A673 (cell line): ENCODE data around the gene TNS3. TPM values are rescaled to one million over a fixed set of nuclear protein-coding genes. Genes with fewer than 3 reads are reported as not detected.

ENCODE experiments used
- BruUV-seq: library from RNA; stranded (reverse); fragments of 400-500 nt; replicated peaks from 2 replicates; lab custom pipeline; 2021; lab: Mats Ljungman, UMichigan
- CTCF ChIA-PET: fragments of 300-600 bp; sonication (Branson Sonifier 250); formaldehyde crosslinking; loops from one replicate; lab custom pipeline; 2022; ENCODE audit warnings: antibody characterized with exemption; lab: Charles Lee
- POLR2A ChIA-PET: fragments of 300-600 bp; sonication (Branson Sonifier 250); formaldehyde crosslinking; loops from one replicate; lab custom pipeline; 2022; ENCODE audit warnings: antibody characterized with exemption; ENCODE audit not compliant: low non-redundant PET; lab: Charles Lee
- DNase-seq: peaks from one replicate; pipeline ENCODE4 v3.0.0-alpha.2; 2015; ENCODE audit warnings: low spot score
- H3K27ac ChIP-seq: fragments of 200-600 bp; sonication (generic); 2 replicates; pipeline ENCODE4 v1.5.1; 2016; ENCODE audit warnings: mixed run types, low read depth, mild to moderate bottlenecking, mixed read lengths, antibody characterized with exemption, low read length; ENCODE audit not compliant: poor library complexity, severe bottlenecking
- H3K27me3 ChIP-seq: fragments of 200-600 bp; sonication (generic); replicated peaks from 2 replicates; pipeline ENCODE4 v1.6.1; 2017; ENCODE audit warnings: mixed run types, low read depth, mild to moderate bottlenecking, mixed read lengths, antibody characterized with exemption, low read length; ENCODE audit not compliant: insufficient read depth, poor library complexity
- H3K36me3 ChIP-seq: fragments of 200-600 bp; sonication (generic); 2 replicates; pipeline ENCODE4 v1.6.1; 2016; ENCODE audit warnings: mixed run types, mild to moderate bottlenecking, mixed read lengths, antibody characterized with exemption, low read length; ENCODE audit not compliant: insufficient read depth, poor library complexity, severe bottlenecking
- H3K4me1 ChIP-seq: fragments of 200-600 bp; sonication (generic); 2 replicates; pipeline ENCODE4 v1.6.1; 2017; ENCODE audit warnings: mixed run types, mild to moderate bottlenecking, mixed read lengths, antibody characterized with exemption, low read length; ENCODE audit not compliant: insufficient read depth, poor library complexity, severe bottlenecking
- H3K4me3 ChIP-seq: fragments of 200-600 bp; sonication (generic); 2 replicates; pipeline ENCODE4 v1.5.1; 2016; ENCODE audit warnings: low read depth, mixed run types, mild to moderate bottlenecking, mixed read lengths, low read length; ENCODE audit not compliant: poor library complexity, severe bottlenecking
- H3K9me3 ChIP-seq: fragments of 200-600 bp; sonication (generic); 2 replicates; pipeline ENCODE4 v1.6.1; 2016; ENCODE audit warnings: mixed run types, low read depth, mild to moderate bottlenecking, mixed read lengths, antibody characterized with exemption, low read length; ENCODE audit not compliant: poor library complexity, severe bottlenecking
- EZH2 ChIP-seq: fragments of 200-600 bp; sonication (generic); IDR thresholded peaks from 2 replicates; pipeline ENCODE4 v1.6.1; 2017; ENCODE audit warnings: borderline replicate concordance, low read depth, mild to moderate bottlenecking, mixed read lengths, antibody characterized with exemption, low read length; ENCODE audit not compliant: poor library complexity, severe bottlenecking
- intact Hi-C: fragments of 100-400 bp; cut with micrococcal nuclease; formaldehyde crosslinking; loops from one replicate; pipeline ENCODE4 v1.10.0; 2022; ENCODE audit not compliant: unreplicated experiment
- total RNA-seq: library from RNA; stranded (reverse); gene quantifications from 2 replicates; pipeline ENCODE4 v1.2.3, GENCODE V29; 2021
- TF ChIP-seq, protein P1 (sequence below): fragments of 300-800, 200-600 bp; sonication (generic); conservative IDR thresholded peaks from 2 replicates; pipeline ENCODE4 v1.5.1; 2017; ENCODE audit warnings: low read depth, mild to moderate bottlenecking, antibody characterized with exemption, low read length, moderate library complexity, mixed read lengths

The TNS3 gene
- total RNA-seq, 1 experiment from 2014 or later = not detected

DNA sequence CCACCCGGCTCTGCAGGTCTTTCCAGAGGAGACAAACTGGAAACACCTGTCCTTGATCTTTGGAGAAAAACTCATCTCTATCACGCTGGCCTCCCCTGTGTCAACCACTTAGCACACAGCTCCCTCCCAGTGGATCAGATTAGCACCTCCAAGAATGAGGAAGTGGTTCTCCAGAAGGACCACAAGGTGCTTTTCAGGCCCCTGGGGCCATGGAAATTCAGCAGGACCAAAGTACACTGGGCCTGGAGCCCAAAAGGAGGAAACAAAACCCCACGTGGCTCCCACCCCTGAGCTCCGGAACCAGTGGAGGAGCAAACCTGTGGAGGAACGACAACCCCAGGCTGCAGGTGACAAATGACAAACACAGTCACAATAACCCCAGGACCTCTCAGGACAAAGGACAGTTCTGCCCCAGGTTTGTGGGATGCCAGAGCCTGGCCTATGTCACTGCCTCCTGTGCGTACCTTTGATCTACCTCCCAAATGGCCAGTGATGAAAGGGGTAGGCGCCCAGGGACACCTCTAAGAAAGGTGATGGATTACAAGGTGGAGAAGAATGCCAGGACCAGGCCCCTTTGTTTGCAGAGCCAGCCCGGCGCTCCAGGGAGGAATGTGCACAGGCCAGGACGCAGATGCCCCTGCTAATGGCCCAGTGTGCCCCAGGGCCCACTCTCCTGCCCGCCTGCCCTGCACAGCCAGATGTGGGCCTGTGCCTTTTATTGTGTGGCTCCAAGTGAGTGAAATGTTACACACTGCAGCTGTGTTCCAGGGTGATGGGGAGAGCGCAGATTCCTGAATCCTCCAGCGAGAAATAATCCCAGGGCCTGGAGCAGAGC is 5.7 kb downstream of the TNS3 start:
- no peaks in the 10 kb centered on the region for H3K9me3 ChIP-seq
- TF ChIP-seq EZH2 = no peak
- TF ChIP-seq, protein P1, sequence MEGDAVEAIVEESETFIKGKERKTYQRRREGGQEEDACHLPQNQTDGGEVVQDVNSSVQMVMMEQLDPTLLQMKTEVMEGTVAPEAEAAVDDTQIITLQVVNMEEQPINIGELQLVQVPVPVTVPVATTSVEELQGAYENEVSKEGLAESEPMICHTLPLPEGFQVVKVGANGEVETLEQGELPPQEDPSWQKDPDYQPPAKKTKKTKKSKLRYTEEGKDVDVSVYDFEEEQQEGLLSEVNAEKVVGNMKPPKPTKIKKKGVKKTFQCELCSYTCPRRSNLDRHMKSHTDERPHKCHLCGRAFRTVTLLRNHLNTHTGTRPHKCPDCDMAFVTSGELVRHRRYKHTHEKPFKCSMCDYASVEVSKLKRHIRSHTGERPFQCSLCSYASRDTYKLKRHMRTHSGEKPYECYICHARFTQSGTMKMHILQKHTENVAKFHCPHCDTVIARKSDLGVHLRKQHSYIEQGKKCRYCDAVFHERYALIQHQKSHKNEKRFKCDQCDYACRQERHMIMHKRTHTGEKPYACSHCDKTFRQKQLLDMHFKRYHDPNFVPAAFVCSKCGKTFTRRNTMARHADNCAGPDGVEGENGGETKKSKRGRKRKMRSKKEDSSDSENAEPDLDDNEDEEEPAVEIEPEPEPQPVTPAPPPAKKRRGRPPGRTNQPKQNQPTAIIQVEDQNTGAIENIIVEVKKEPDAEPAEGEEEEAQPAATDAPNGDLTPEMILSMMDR = no peak
- DNase-seq = no peak
- no peaks in the 10 kb centered on the region for H3K4me1 ChIP-seq
- H3K27me3 ChIP-seq = peaks cover 6% of the 10 kb centered on the region
- H3K27ac ChIP-seq = no peak overlapping the region
- ChIA-PET POLR2A (no interaction called here), CTCF (no interaction called here)
- H3K4me3 ChIP-seq = no peak overlapping the region
- BruUV-seq = no TSS peak
- no peaks in the 10 kb centered on the region for H3K36me3 ChIP-seq
- intact Hi-C loops = no loop called here

DNA sequence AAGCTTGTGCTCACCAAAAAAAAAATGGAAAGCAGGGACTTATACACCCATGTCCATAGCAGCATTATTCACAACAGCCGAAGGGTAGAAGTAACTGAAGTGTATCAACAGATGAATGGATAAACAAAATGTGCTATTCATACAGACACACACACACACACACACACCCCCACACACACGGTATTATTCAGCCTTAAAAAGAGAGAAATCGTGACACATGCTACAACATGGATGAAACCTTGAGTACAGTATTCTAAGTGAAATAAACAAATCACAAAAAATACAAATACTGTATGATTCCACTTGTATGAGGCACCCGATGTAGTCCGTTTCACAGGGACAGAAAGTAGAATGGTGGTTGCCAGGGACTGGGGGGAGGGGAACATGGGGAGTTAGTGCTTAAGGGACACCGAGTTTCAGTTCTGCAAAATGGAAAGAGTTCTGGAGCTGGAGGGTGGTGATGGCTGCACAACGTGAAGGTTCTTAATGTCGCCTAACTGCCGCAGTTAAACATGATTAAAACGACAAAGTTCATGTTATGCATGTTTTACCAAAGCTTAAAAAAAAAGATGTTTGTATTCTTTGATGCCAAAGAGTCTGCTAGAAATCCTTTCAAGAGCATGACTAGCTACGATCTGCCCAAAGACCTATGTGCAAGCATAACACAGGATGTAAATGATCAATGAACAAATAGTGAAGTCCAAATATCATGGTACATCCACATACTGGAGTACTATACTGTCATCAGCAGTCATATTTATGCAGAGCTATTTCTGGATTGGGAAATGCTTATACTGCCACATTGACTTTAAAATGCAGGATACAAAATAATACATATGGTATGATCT is 7.2 kb downstream of the TNS3 start:
- ChIA-PET CTCF (no interaction called here), POLR2A (no interaction called here)
- intact Hi-C loops = no loop called here
- Histone ChIP-seq H3K4me1 (no peaks in the 10 kb centered on the region), H3K27me3 (no peaks in the 10 kb centered on the region), H3K27ac (no peak overlapping the region), H3K4me3 (no peak overlapping the region), H3K36me3 (no peaks in the 10 kb centered on the region), H3K9me3 (no peaks in the 10 kb centered on the region)
- TF ChIP-seq, protein P1 = no peak
- no peak for TF ChIP-seq EZH2
- BruUV-seq = no TSS peak
- no peak for DNase-seq

DNA sequence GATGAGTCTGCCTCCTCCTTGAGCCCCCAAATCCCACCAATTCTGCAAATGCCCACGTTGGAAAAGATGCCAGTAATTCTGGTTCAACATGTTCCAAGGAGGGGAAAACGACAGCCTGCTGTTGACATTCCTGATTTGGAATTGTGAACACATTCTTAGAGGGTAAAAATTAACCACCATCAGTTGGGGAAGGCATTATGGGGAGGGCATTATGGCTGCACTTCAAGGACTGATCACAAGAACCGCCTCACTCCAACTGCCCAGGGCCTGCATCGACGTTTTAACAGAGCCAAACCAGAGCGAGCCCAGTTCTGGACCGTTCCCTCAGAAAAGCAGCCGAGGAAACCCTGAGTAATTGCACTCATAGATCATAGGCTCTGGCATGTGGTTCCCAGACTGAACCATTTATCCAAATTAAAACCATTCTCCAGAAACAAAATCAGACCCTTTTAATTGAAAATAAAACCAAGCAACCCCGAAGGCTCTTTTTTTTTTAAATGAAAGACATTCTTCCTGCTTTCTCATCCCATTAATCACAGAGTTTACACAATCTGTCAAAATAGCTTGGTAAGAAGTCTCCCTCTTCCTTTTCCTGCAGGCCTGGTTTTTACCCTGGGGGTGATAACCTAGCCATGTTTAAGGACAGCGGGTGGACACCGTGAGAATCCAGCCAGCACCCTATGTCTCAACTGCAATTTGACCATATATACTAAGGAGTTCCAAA is 8.0 kb downstream of the TNS3 start:
- BruUV-seq = no TSS peak
- CTCF ChIA-PET = no interaction called here
- Histone ChIP-seq H3K36me3 (no peaks in the 10 kb centered on the region), H3K4me1 (no peaks in the 10 kb centered on the region), H3K4me3 (no peak overlapping the region), H3K9me3 (no peaks in the 10 kb centered on the region), H3K27ac (no peak overlapping the region), H3K27me3 (no peaks in the 10 kb centered on the region)
- POLR2A ChIA-PET = no interaction called here
- intact Hi-C loops = no loop called here
- no peak for DNase-seq
- TF ChIP-seq, protein P1 = no peak
- TF ChIP-seq EZH2 = no peak
